ENCODE results near the gene RASGRF2. TPM values are rescaled to one million over a fixed set of nuclear protein-coding genes. Genes with fewer than 3 reads are reported as not detected.

RASGRF2 gene
- total RNA-seq, 4 donors from 2014 or later, result 2.0 to 3.6 (median 2.8) TPM

GRCh38 chr5:81165493-81166119 lies 205.4 kb downstream of the RASGRF2 start:
- no peaks in the 10 kb centered on the region for H3K9me3 ChIP-seq
- peak; percentile 51 for DNase-seq
- no peaks in the 10 kb centered on the region for H3K4me1 ChIP-seq
- TF ChIP-seq CTCF (IDR thresholded peaks at IDR 0.05), result peak; percentile 39 to 56 (median 53)
- TF ChIP-seq POLR2AphosphoS5 (IDR thresholded peaks at IDR 0.05), result no peak
- H3K36me3 ChIP-seq, result no peaks in the 10 kb centered on the region
- H3K27me3 ChIP-seq, result no peaks in the 10 kb centered on the region
- WGBS, 2 donors (ENCODE audit: low coverage in 1 of 2), result 33 to 42% methylated on average over 2 to 3 of the region's 3 CpGs
- in situ Hi-C loops (cut with MboI; ENCODE audit: low pct_ligation_motif_present in 1 of 4, low pct_unique_long_range_greater_than_20kb in 1 of 4, low sequenced_read_pairs in 3 of 4), result no loop called here
- no peak overlapping the region for H3K4me3 ChIP-seq
- H3K27ac ChIP-seq, result no peak overlapping the region
- intact Hi-C loops (cut with DNase I; ENCODE audit: low total_unique reads), result no loop called here

- DNase-seq, result no peak
- H3K4me1 ChIP-seq, result no peaks in the 10 kb centered on the region
- H3K27ac ChIP-seq, result peak overlapping the region in 1 of 4 donors; percentile 10
- 38 to 64% methylated on average over 5 to 6 of the region's 6 CpGs for WGBS, 2 donors (ENCODE audit: low coverage in 1 of 2)
- no peak for TF ChIP-seq POLR2AphosphoS5 (IDR thresholded peaks at IDR 0.05)
- TF ChIP-seq CTCF (IDR thresholded peaks at IDR 0.05), result no peak
- TF ChIP-seq EP300 (IDR thresholded peaks at IDR 0.05; ENCODE audit: low read depth), result no peak
- TF ChIP-seq POLR2A (IDR thresholded peaks at IDR 0.05), result no peak
- H3K9me3 ChIP-seq, result no peaks in the 10 kb centered on the region
- H3K27me3 ChIP-seq, result no peaks in the 10 kb centered on the region
- in situ Hi-C loops (cut with MboI; ENCODE audit: low pct_ligation_motif_present in 1 of 4, low pct_unique_long_range_greater_than_20kb in 1 of 4, low sequenced_read_pairs in 3 of 4), result no loop called here
- no peak overlapping the region for H3K4me3 ChIP-seq
- intact Hi-C loops (cut with DNase I; ENCODE audit: low total_unique reads), result no loop called here
- H3K36me3 ChIP-seq, result no peaks in the 10 kb centered on the region
Measured at GRCh38 chr5:81166430-81166829, 206.3 kb downstream of the RASGRF2 start.

GRCh38 chr5:81167078-81167477 lies 206.9 kb downstream of the RASGRF2 start:
- DNase-seq, result no peak
- no peaks in the 10 kb centered on the region for H3K9me3 ChIP-seq

GRCh38 chr5:81167544-81167943 lies 207.4 kb downstream of the RASGRF2 start:
- H3K27me3 ChIP-seq, result no peaks in the 10 kb centered on the region
- TF ChIP-seq EP300 (IDR thresholded peaks at IDR 0.05; ENCODE audit: low read depth) (no peak), CTCF (IDR thresholded peaks at IDR 0.05) (no peak), POLR2AphosphoS5 (IDR thresholded peaks at IDR 0.05) (peak in 2 of 3 donors; percentile 22 to 33), POLR2A (IDR thresholded peaks at IDR 0.05) (no peak)
- H3K9me3 ChIP-seq, result no peaks in the 10 kb centered on the region
- H3K36me3 ChIP-seq, result no peaks in the 10 kb centered on the region
- intact Hi-C loops (cut with DNase I; ENCODE audit: low total_unique reads), result no loop called here
- peak overlapping the region in 2 of 4 donors; percentile 10 to 34 for H3K27ac ChIP-seq
- in situ Hi-C loops (cut with MboI; ENCODE audit: low pct_ligation_motif_present in 1 of 4, low pct_unique_long_range_greater_than_20kb in 1 of 4, low sequenced_read_pairs in 3 of 4), result no loop called here
- no peak for DNase-seq
- H3K4me1 ChIP-seq, result peaks cover 0 to 4% (median 2%) of the 10 kb centered on the region in 4 donors
- 71% methylated on average over 8 of the region's 8 CpGs; no CpG with 5 or more reads in 1 of the 2 donors for WGBS, 2 donors (ENCODE audit: low coverage in 1 of 2)
- H3K4me3 ChIP-seq, result no peak overlapping the region

More at GRCh38 chr5:81167078-81167477, 206.9 kb downstream of the RASGRF2 start:
- Histone ChIP-seq H3K4me3 (no peak overlapping the region), H3K27me3 (no peaks in the 10 kb centered on the region), H3K36me3 (no peaks in the 10 kb centered on the region), H3K27ac (peak overlapping the region in 1 of 4 donors; percentile 10), H3K4me1 (peaks cover 0 to 4% (median 2%) of the 10 kb centered on the region in 4 donors)
- in situ Hi-C loops (cut with MboI; ENCODE audit: low pct_ligation_motif_present in 1 of 4, low pct_unique_long_range_greater_than_20kb in 1 of 4, low sequenced_read_pairs in 3 of 4), result no loop called here
- TF ChIP-seq POLR2A (IDR thresholded peaks at IDR 0.05) (no peak), CTCF (IDR thresholded peaks at IDR 0.05) (no peak), POLR2AphosphoS5 (IDR thresholded peaks at IDR 0.05) (no peak), EP300 (IDR thresholded peaks at IDR 0.05; ENCODE audit: low read depth) (no peak)
- intact Hi-C loops (cut with DNase I; ENCODE audit: low total_unique reads), result no loop called here
- WGBS, 2 donors (ENCODE audit: low coverage in 1 of 2), result 47 to 71% methylated on average over 3 to 4 of the region's 4 CpGs

Data from transverse colon (tissue), 4 donors.